NCI-H2029 (cell line): ENCODE measurements around the gene DACH1.
"Not testable (repeated sequence)": the region's sequence is repeated elsewhere in the genome, so short reads cannot be mapped to it uniquely, and the experiment has no call there.

Experiments
- DNase-seq: peaks from one replicate; lab custom pipeline; 2025; lab: John Stamatoyannopoulos, UW

Gene DACH1

DNA sequence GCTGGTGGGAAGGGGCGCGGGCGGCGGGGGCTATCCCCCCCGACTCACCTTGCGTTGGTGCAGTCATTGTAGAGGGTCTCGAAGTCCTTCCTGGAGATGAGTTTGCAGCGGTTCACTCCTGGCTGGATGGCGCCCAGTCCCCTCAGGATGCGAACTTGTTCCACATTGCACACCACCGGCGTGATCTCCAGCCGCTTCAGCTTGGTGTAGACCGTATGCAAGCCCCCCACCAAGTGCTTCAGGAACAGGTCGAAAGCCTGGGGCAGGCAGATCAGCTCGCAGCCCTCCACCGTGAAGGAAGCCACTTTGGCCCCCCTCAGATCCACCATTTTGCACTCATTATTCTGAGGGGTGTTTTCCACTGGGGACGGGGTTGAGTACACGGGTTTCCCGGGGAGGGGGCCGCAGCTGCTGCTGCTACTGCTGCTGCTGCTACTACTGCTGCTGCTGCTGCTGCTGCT is 1.1 kb downstream of the DACH1 start:
- DNase-seq: no peak

DNA sequence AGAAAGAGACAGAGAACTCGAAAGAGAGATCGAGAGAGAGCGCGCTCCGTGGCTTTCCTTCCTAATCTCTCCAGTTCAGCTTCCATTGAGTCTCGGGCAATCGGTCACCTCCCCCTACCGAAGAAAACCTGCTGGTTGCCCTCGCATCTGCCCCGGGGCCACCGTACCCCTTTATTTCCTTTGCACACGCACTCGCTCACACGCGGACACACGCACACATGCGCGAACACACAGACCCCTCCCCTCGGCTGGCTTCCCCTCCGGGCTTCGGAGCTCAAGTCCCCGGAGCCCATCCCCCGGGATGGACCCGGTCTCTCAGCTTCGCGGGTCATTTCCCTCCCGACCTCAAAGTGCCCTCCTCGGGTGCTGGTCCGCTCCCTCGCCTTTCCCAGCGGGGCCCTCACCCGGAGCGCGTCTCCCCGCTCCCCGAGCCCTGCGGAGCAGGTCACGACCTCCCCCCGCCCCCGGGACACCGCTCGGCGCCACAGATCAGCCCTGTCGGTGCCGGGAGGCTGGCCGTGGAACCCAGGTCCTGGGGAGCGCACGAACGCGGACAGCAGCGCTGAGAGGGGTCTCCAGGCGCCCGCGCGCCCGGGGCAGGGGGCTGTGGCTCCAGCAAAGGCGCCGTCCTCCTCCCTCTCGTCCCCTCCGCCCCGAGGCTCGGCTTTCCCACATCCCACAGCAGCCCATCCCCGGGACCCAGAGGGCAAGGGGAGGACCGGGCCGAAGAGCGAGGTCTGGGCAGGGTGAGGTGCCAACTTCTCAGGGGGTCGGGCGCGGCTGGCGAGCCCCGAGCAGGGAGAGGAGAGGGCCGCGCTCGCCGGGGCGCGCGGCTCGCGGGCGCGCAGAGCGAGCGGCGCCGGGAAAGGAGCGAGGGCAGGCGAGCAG is 1.8 kb downstream of the DACH1 start:
- DNase-seq: no peak

GRCh38 chr13:71864094-71864985 is 2.7 kb downstream of the DACH1 start:
- DNase-seq: no peak

GRCh38 chr13:71863254-71863865 is 3.6 kb downstream of the DACH1 start:
- DNase-seq: no peak

DNA sequence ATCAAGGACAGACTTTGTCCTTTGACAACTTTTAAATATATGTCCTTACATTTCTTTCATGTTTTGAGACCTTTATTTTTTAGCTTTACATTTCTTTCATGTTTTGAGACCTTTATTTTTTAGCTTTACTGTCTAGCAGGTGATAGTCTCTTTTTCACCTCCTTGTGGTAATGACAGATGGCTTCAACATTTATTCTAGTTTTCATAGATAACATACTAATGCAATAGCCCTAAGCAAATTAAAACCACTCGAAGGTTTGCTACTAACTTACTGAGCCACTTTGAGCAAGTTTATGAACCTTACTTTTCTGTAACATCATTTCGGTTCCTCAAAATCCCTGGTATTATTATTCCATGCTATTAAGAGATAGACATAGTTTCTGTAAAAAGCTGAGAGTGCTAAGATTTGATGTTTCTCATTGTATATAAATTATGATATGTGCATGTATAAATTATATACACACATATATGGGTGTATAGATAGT is 4.5 kb downstream of the DACH1 start:
- DNase-seq: no peak

DNA sequence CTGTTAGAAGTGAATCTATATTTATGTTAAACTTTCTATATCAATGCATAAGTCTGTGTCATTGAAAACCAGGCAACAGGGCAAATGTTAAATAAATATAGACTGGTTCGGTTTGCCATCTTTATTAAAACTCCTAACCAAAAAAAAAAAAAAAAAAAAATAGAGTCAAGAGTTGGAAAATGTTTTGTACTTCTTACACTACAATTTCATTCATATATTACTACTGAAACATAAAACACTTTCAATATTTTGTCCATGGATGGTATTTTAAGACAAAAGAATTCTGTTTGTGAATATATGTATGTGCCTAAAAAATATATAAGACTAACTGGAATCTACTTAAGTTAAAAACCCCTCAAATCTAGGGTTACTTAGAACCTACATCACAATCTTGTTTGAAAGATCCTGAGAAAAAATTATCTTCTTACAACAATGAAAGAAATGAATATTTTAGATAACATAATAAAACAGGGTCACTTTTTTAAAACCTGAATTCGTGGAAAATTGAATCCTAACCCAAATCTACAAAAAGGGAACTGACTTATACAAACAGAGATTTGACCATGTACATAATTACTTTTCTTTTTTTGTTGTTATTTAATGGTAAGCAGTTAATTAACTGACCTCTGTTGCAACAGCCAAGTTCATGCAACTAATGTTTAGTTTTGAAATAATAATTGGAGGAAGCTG is 5.1 kb downstream of the DACH1 start:
- no peak for DNase-seq

GRCh38 chr13:71860547-71861138 is 6.4 kb downstream of the DACH1 start:
- DNase-seq: no peak

DNA sequence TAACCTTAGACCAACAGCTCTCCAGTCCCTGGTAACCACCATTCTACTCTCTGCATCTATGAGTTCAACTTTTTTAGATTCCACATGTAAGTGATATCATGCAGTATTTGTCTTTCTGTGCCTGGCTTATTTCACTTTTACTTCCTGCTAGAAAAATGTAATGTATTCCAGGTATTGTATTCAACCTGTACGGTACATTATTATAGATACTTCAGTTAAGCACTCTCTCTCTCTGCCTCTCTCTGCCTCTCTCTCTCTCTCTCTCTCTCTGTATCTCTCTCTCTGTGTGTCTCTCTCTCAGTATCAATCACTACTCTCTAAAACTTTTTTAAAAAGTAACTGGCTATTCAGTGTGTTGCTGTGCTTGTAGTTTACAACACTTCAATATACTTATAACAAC is 8.4 kb downstream of the DACH1 start:
- no peak for DNase-seq

DNA sequence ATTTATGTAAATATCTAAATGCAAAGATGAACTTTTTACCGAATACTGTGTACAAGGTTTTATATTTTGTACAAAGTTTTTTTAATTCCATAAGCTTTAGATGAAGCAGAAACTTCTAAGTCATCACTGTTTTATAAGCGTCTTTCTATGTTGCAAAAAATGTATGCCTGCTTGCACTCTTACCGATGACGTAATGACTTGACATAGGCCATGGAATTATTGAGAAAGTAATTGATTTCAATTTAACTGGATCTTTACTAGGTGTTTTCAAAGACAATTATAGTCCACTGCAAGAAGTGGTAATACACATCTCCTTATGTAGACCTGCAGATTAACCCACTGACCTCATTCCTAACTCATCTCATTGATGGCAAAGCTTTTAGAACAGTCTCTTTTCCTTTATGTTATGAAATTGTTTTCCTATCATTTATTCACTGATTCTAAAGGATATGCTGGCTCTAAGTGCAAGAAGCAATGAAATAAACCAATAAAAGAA is 10.4 kb downstream of the DACH1 start:
- DNase-seq: no peak

DNA sequence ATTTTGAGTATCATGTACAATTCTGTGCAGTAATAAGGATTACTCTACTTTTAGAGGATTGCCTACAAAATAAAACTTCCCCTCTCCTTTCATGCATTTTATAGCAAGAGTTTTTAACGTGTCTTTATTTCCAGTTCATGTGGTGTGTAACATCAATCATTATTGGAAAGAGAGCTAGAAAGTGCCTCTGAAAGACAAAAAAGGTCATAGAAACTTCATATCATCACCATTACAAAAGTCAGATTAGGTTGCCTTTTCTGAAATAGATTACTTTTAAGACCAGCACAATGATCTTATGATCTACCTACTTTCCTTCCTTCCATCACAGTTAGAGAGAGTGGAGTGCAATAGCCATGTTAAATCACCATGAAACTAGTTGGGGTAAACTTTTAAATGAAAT is 12.6 kb downstream of the DACH1 start:
- no peak for DNase-seq

- DNase-seq: no peak
Observed at GRCh38 chr13:71853725-71854124, 13.3 kb downstream of the DACH1 start.

DNA sequence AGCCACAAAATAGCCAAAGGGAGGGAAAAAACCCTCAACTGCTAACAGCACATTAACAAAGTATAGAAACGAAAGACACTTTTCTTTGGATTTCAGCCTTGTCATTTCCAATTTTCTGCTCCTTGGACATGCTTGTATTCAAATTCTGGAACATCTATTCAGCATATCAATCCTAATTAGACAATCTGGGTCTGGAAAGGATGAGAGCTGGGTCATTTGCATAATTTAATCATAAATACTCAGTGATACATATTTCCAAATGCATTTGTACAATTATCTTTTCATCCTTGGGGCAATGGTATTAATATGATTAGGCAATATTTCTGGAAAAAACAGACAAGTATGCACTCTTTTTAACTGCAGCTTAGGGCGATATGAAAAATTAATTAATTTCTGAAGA is 14.3 kb downstream of the DACH1 start:
- no peak for DNase-seq

DNA sequence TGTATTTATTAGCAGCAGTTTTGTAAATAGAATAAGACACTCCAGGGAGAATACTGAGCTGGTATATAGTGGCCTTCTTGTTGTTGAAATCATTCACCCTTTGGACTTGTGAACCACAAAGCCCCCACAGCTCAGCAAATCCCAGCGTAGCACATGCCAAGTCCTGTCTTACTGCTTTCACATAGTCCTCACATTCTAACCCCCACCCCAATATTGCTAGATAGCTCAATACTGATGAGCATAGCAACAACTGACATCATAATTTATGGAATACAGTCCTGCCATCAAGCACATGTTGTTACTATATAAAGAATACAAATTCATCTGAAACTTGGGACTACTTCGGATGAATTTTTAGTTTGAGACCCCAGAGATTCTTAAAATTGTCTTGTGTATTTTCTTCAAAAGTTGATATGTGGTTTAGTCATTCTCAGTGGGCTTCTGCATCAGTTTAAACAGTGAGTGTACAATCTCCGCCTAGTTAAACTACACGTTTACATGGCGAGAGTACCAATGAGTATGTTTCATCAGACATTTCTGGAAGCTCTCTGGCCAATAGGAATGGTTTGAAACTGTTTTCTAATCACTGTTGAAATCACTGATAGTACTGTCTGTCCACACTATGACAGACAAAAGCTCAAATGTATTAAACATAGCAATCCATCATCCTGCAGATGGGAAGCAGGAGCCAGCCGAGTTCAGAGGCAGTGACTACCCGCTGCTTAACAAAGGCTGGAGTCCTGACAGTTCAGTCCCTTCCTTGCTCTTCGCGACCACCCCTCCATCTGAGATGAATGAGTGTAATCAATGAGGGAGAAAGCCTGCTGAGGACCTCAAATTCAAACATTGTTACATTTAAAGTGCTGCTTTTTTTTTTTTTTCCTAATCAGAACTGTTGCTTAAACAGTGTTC is 15.2 kb downstream of the DACH1 start:
- no peak for DNase-seq

GRCh38 chr13:71842003-71842402 is 25.0 kb downstream of the DACH1 start:
- DNase-seq: no peak

DNA sequence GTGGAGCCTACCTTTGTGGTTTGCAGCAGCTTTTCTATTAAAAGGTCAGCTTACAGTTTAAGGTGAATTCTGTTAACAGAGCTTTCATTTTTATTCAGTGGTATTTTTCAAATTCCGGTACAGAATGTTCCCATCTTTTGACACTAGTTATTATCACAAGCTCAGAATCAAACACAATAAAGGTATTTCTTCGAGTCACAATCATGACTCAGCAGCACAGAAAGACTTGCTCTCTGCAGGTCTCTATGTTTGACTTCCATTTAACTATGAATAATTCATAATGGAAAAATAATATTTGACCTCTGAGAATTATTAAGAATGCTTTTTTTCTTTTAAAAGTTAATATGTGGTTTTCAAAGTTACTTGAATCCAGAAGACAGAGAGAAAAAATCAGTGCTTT is 28.2 kb downstream of the DACH1 start:
- DNase-seq: no peak

- not testable (repeated sequence) for DNase-seq
Observed at GRCh38 chr13:71837582-71837981, 29.4 kb downstream of the DACH1 start.

GRCh38 chr13:71831716-71832115 is 35.3 kb downstream of the DACH1 start:
- no peak for DNase-seq

DNA sequence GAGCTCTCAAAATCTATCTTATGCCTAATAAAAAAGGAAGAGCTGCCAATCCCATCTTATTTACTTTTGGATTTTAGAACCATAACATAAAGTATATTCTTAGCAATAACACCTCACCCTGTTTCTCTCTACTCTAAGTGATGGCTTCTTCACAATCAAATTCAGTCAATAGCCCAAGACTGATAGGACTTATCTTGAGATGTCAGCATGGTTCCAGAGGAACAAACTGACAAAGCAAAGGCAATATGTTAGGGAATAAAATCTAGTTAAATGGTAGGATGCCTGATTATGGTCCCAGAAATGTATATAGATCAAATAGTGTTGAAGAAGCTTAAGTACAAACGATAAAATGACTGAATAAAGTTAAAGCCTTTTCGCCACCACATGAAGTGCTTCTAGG is 36.3 kb downstream of the DACH1 start:
- DNase-seq: no peak

- no peak for DNase-seq
Observed at GRCh38 chr13:71830323-71830722, 36.7 kb downstream of the DACH1 start.

DNA sequence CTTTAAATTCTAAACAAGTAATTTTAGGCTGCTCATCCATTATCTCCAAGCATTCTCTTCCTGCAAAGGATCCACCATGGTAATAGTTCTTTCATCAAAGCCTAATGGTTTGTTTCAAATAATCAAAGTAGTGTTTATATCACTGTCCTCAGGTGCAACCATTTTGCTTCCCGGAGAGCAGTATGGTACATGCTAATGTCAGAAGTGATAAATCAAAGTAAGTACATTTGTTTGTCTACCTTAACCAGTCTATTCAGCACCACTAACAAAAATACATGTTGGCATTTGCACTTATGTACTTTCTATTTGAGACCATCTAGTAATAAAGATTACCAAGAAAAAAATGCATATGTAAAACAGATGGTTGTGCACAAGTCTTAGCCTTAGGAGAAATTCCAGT is 37.5 kb downstream of the DACH1 start:
- no peak for DNase-seq
